ENCODE measurements around the gene LENG9. TPM values are rescaled to one million over a fixed set of nuclear protein-coding genes. Genes with fewer than 3 reads are reported as not detected.

Gene LENG9
- total RNA-seq, 4 donors from 2014 or later, result 2.6 to 9.1 (median 4.5) TPM

DNA sequence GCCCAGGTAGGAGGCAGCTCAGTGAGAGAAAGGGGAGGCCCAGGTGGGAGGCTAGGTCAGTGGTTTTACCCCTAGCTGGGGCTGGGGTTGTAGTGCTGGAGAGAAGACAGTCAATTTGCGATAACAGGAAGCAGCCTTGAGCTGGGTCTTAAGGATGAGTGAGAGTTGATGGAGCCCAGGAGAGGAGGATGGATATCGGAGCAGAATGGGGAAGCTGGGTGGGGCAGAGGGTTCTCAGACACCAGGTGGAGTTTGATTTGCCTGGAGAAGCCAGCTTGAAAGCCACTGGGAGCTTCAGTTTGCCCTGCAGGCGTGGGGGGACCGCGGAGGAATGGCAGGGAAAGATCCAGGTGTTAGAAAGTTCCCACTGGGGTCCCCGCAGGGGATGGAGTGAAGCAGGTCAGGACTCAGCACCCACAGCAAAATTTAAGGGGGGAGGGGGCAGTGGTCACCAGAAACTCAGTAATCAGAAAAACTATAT, 10.4 kb upstream of the LENG9 start:
- no peak for ATAC-seq
- Histone ChIP-seq H3K4me1 (peaks cover 0 to 33% (median 6%) of the 10 kb centered on the region in 3 donors), H3K9me3 (no peaks in the 10 kb centered on the region), H3K36me3 (no peaks in the 10 kb centered on the region), H3K4me3 (no peak overlapping the region), H3K27ac (peak overlapping the region in 3 of 4 donors; percentile 74 to 83 (median 81)), H3K27me3 (peaks cover 76% of the 10 kb centered on the region)
- TF ChIP-seq EP300 (IDR thresholded peaks at IDR 0.05) (no peak), POLR2AphosphoS5 (IDR thresholded peaks at IDR 0.05) (no peak), POLR2A (IDR thresholded peaks at IDR 0.05) (no peak), CTCF (IDR thresholded peaks at IDR 0.05) (no peak)
- WGBS, 2 donors (ENCODE audit: low coverage in 1 of 2), result 13 to 48% methylated on average over 4 to 6 of the region's 6 CpGs

DNA sequence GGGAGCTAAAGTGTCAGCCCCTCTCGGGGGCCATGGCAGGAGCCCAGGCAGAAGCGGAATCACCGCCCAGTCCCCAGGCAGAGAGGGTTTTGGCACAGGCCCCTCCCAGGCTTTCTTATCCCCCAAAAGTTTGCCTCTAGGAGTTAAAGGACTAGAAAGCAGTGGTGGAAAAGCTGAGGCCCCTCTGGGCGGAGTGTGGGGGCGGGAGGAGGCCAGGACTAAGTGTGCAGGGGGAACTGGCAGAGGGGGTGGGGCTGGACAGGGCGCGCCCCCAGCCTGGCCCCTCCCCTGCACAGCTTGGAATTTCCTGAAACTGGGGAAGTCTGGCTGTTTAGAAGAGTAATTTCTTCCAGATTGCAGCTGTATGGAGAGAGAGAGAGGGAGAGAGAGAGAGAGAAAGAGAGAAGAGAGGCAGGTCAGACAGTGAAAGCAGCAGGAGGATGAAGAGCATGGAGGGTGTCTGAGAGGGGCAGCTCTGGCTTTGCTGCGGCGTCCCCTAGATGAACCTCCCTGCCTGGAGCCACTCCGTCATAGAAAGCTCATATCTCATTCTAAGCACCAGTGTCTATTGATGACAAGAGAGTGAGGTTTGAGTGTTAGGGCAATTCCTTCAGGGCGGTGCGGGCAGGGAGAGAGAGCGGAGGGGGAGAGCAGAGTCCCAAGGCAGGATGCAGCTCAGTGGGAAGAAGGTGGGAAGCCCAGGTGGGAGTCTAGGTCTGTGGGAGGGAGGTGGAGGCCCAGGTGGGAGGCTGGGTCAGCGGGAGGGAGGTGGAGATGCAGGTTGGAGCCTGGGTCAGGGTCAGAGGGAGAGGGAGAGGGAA, 9.7 kb upstream of the LENG9 start, which contains the start of gene CDC42EP5:
CDC42EP5 (minus strand) TSS at position 226 of the 821 bp plus-strand sequence. CDS start 7,749 bp downstream, outside the sequence.
- H3K27me3 ChIP-seq, result peaks cover 70% of the 10 kb centered on the region
- TF ChIP-seq EP300 (IDR thresholded peaks at IDR 0.05) (no peak), POLR2AphosphoS5 (IDR thresholded peaks at IDR 0.05) (no peak), CTCF (IDR thresholded peaks at IDR 0.05) (no peak), POLR2A (IDR thresholded peaks at IDR 0.05) (no peak)
- peak within 1 kb of the TSS in 1 of 2 donors; percentile 50 for H3K4me3 ChIP-seq
- ATAC-seq, result peak; percentile 91
- H3K27ac ChIP-seq, result peak within 1 kb of the TSS in 3 of 4 donors; percentile 74 to 83 (median 81)
- H3K9me3 ChIP-seq, result no peaks in the 10 kb centered on the region
- H3K36me3 ChIP-seq, result no peaks in the 10 kb centered on the region
- 4 to 10% methylated on average over 6 to 9 of the region's 14 CpGs for WGBS, 2 donors (ENCODE audit: low coverage in 1 of 2)
- H3K4me1 ChIP-seq, result peaks cover 0 to 38% (median 6%) of the 10 kb centered on the region in 3 donors

GRCh38 chr19:54470991-54471782, 7.6 kb upstream of the LENG9 start:
- H3K27me3 ChIP-seq, result peaks cover 58% of the 10 kb centered on the region
- WGBS, 2 donors (ENCODE audit: low coverage in 1 of 2), result 17% methylated on average over 14 of the region's 60 CpGs; no CpG with 5 or more reads in 1 of the 2 donors
- peaks cover 0 to 38% (median 6%) of the 10 kb centered on the region in 3 donors for H3K4me1 ChIP-seq
- H3K4me3 ChIP-seq, result peak overlapping the region; percentile 35 to 54
- H3K36me3 ChIP-seq, result no peaks in the 10 kb centered on the region
- ATAC-seq, result peak; percentile 42
- no peak for TF ChIP-seq CTCF (IDR thresholded peaks at IDR 0.05)
- no peak for TF ChIP-seq POLR2AphosphoS5 (IDR thresholded peaks at IDR 0.05)
- no peak for TF ChIP-seq POLR2A (IDR thresholded peaks at IDR 0.05)
- TF ChIP-seq EP300 (IDR thresholded peaks at IDR 0.05), result no peak
- H3K9me3 ChIP-seq, result no peaks in the 10 kb centered on the region
- H3K27ac ChIP-seq, result peak overlapping the region; percentile 51 to 86 (median 80)

GRCh38 chr19:54470276-54470887, 6.8 kb upstream of the LENG9 start:
- peaks cover 52% of the 10 kb centered on the region for H3K27me3 ChIP-seq
- ATAC-seq, result no peak
- 72 to 75% methylated on average over 8 to 10 of the region's 10 CpGs for WGBS, 2 donors (ENCODE audit: low coverage in 1 of 2)
- H3K4me3 ChIP-seq, result no peak overlapping the region
- peak overlapping the region in 3 of 4 donors; percentile 78 to 86 (median 81) for H3K27ac ChIP-seq
- H3K4me1 ChIP-seq, result peaks cover 0 to 42% (median 6%) of the 10 kb centered on the region in 3 donors
- no peaks in the 10 kb centered on the region for H3K36me3 ChIP-seq
- TF ChIP-seq EP300 (IDR thresholded peaks at IDR 0.05), result no peak
- no peaks in the 10 kb centered on the region for H3K9me3 ChIP-seq

Measured in gastroesophageal sphincter (tissue), 4 donors.